HG03432 (cell line): ENCODE measurements around the gene DGKZ.
A peak's percentile ranks its signal among the peaks of the same experiment; 100 is the strongest.
"Not testable (repeated sequence)": the region's sequence is repeated elsewhere in the genome, so short reads cannot be mapped to it uniquely, and the experiment has no call there.

Source experiments
- ATAC-seq: cut with Tn5 transposase; IDR thresholded peaks from one replicate; pipeline ENCODE4 v1.9.1; 2021; ENCODE audit warnings: mild to moderate bottlenecking, moderate library complexity; ENCODE audit not compliant: unreplicated experiment

DGKZ gene

GRCh38 chr11:46366260-46366659 is 19.0 kb downstream of the DGKZ start:
- ATAC-seq: no peak

- ATAC-seq: no peak
Observed at GRCh38 chr11:46366661-46367161, 19.4 kb downstream of the DGKZ start.

GRCh38 chr11:46367244-46367915 is 20.1 kb downstream of the DGKZ start:
- ATAC-seq: peak; percentile 66

- ATAC-seq: no peak
Observed at GRCh38 chr11:46367916-46368267, 20.6 kb downstream of the DGKZ start.

- ATAC-seq: peak; percentile 54
Observed at GRCh38 chr11:46369458-46370152, 22.3 kb downstream of the DGKZ start.

- no peak for ATAC-seq
Observed at GRCh38 chr11:46370253-46370652, 23.0 kb downstream of the DGKZ start.

GRCh38 chr11:46371262-46371661 is 24.0 kb downstream of the DGKZ start:
- not testable (repeated sequence) for ATAC-seq

- ATAC-seq: no peak
Observed at GRCh38 chr11:46372086-46372485, 24.8 kb downstream of the DGKZ start.

- not testable (repeated sequence) for ATAC-seq
Observed at GRCh38 chr11:46372501-46372900, 25.2 kb downstream of the DGKZ start.

GRCh38 chr11:46373787-46374740 is 26.8 kb downstream of the DGKZ start:
- ATAC-seq: no peak

GRCh38 chr11:46374815-46375214 is 27.6 kb downstream of the DGKZ start:
- no peak for ATAC-seq

- ATAC-seq: no peak
Observed at GRCh38 chr11:46375392-46376101, 28.3 kb downstream of the DGKZ start.

- ATAC-seq: no peak
Observed at GRCh38 chr11:46376258-46377050, 29.2 kb downstream of the DGKZ start.

- no peak for ATAC-seq
Observed at GRCh38 chr11:46377290-46377689, 30.0 kb downstream of the DGKZ start.

GRCh38 chr11:46377831-46378230 is 30.6 kb downstream of the DGKZ start:
- no peak for ATAC-seq

GRCh38 chr11:46378296-46378695 is 31.0 kb downstream of the DGKZ start:
- no peak for ATAC-seq

- ATAC-seq: no peak
Observed at GRCh38 chr11:46378811-46379481, 31.7 kb downstream of the DGKZ start.

GRCh38 chr11:46379482-46380293 is 32.4 kb downstream of the DGKZ start:
- not testable (repeated sequence) for ATAC-seq
